Parathyroid adenoma (tissue), 2 donors: ENCODE measurements around the gene C2orf72.

Experiments
- H2AFZ ChIP-seq: fragments of 300-600 bp; sonication (generic); one replicate; pipeline ENCODE4 v1.7.0; 2017; ENCODE audit warnings: antibody characterized with exemption, mild to moderate bottlenecking
- H3K27ac ChIP-seq: fragments of 300-600 bp; sonication (generic); one replicate; pipeline ENCODE4 v1.7.0; 2017
- H3K27me3 ChIP-seq: fragments of 300-600 bp; sonication (generic); one replicate; pipeline ENCODE4 v1.7.0; 2017; ENCODE audit warnings: low read length; ENCODE audit not compliant: control insufficient read depth, insufficient read depth
- H3K36me3 ChIP-seq: fragments of 300-600 bp; sonication (generic); one replicate; pipeline ENCODE4 v1.7.0; 2017; ENCODE audit warnings: low read length; ENCODE audit not compliant: control insufficient read depth, insufficient read depth
- H3K4me1 ChIP-seq: fragments of 300-600 bp; sonication (generic); one replicate; pipeline ENCODE4 v1.7.0; 2017; ENCODE audit warnings: control low read depth
- H3K4me2 ChIP-seq: fragments of 300-600 bp; sonication (generic); one replicate; pipeline ENCODE4 v1.7.0; 2017; ENCODE audit warnings: low read length
- H3K4me3 ChIP-seq: fragments of 300-600 bp; sonication (generic); one replicate; pipeline ENCODE4 v1.7.0; 2017; ENCODE audit warnings: low read depth, low read length
- H3K79me2 ChIP-seq: fragments of 300-600 bp; sonication (generic); one replicate; pipeline ENCODE4 v1.7.0; 2017; ENCODE audit warnings: control low read depth
- H3K9ac ChIP-seq: fragments of 300-600 bp; sonication (generic); one replicate; pipeline ENCODE4 v1.7.0; 2017; ENCODE audit warnings: mild to moderate bottlenecking
- H3K9me3 ChIP-seq: fragments of 300-600 bp; sonication (generic); one replicate; pipeline ENCODE4 v1.7.0; 2017; ENCODE audit warnings: low read length; ENCODE audit not compliant: control insufficient read depth
- CTCF ChIP-seq: fragments of 300-600 bp; sonication (generic); IDR thresholded peaks from one replicate; pipeline ENCODE4 v1.7.0; 2017; ENCODE audit warnings: antibody characterized with exemption, mild to moderate bottlenecking
- donor health status: primary hyperparathyroidism.

Gene C2orf72

GRCh38 chr2:231029563-231029962 lies 7.8 kb upstream of the C2orf72 start:
- TF ChIP-seq CTCF = no peak
- no peaks in the 10 kb centered on the region for H3K9me3 ChIP-seq
- no peaks in the 10 kb centered on the region for H3K79me2 ChIP-seq
- H3K9ac ChIP-seq = no peak overlapping the region
- no peaks in the 10 kb centered on the region for H3K36me3 ChIP-seq
- no peaks in the 10 kb centered on the region for H3K27me3 ChIP-seq
- H3K27ac ChIP-seq = no peak overlapping the region
- H2AFZ ChIP-seq = no peak overlapping the region
- no peak overlapping the region for H3K4me2 ChIP-seq
- no peaks in the 10 kb centered on the region for H3K4me1 ChIP-seq
- H3K4me3 ChIP-seq = no peak overlapping the region

- no peak overlapping the region for H3K9ac ChIP-seq
- H3K79me2 ChIP-seq = no peaks in the 10 kb centered on the region
- H3K4me1 ChIP-seq = no peaks in the 10 kb centered on the region
- H3K4me3 ChIP-seq = no peak overlapping the region
- no peak overlapping the region for H3K27ac ChIP-seq
- TF ChIP-seq CTCF = no peak
- no peaks in the 10 kb centered on the region for H3K36me3 ChIP-seq
- H3K9me3 ChIP-seq = no peaks in the 10 kb centered on the region
- no peaks in the 10 kb centered on the region for H3K27me3 ChIP-seq
- no peak overlapping the region for H2AFZ ChIP-seq
- H3K4me2 ChIP-seq = no peak overlapping the region
Observed at GRCh38 chr2:231030725-231031124, 6.6 kb upstream of the C2orf72 start.

- no peaks in the 10 kb centered on the region for H3K4me1 ChIP-seq
- no peaks in the 10 kb centered on the region for H3K79me2 ChIP-seq
- H2AFZ ChIP-seq = no peak overlapping the region
- H3K4me2 ChIP-seq = no peak overlapping the region
- H3K4me3 ChIP-seq = no peak overlapping the region
- TF ChIP-seq CTCF = no peak
- H3K9ac ChIP-seq = no peak overlapping the region
- H3K9me3 ChIP-seq = no peaks in the 10 kb centered on the region
- H3K27ac ChIP-seq = no peak overlapping the region
- H3K36me3 ChIP-seq = no peaks in the 10 kb centered on the region
- no peaks in the 10 kb centered on the region for H3K27me3 ChIP-seq
Observed at GRCh38 chr2:231032575-231033140, 4.7 kb upstream of the C2orf72 start.

GRCh38 chr2:231033147-231034132 lies 3.9 kb upstream of the C2orf72 start:
- no peak overlapping the region for H3K4me3 ChIP-seq
- no peak overlapping the region for H3K9ac ChIP-seq
- H3K79me2 ChIP-seq = no peaks in the 10 kb centered on the region
- no peaks in the 10 kb centered on the region for H3K27me3 ChIP-seq
- H3K4me2 ChIP-seq = no peak overlapping the region
- H3K27ac ChIP-seq = no peak overlapping the region
- H3K9me3 ChIP-seq = no peaks in the 10 kb centered on the region
- H2AFZ ChIP-seq = no peak overlapping the region
- H3K36me3 ChIP-seq = no peaks in the 10 kb centered on the region
- no peaks in the 10 kb centered on the region for H3K4me1 ChIP-seq
- no peak for TF ChIP-seq CTCF
